Fibroblast of gingiva (primary cell): ENCODE measurements around the gene AGK.
A peak's percentile ranks its signal among the peaks of the same experiment; 100 is the strongest.
"Not testable (repeated sequence)": the region's sequence is repeated elsewhere in the genome, so short reads cannot be mapped to it uniquely, and the experiment has no call there.

Source experiments
- DNase-seq: peaks from one replicate; pipeline ENCODE4 v3.0.0-alpha.2; 2011; ENCODE audit warnings: low read depth

AGK gene

DNA sequence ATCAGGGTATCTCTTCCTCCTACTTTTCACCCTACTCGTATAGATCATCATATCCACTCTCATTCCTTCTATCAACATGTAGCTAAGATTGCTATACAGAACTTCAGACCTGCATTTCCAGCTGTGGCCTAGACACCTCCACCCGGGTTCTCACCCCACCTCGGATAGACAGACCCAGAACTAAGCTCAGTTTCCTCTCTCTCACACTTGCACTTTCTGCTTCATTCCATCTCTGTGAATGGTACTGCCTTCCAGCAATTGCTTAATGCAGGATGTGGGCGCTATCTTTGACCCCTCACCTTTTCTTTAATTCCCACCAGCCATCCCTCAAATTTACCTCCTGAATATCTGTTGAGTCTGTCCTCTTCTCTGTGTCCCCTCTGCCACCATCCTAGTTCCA, 35.7 kb downstream of the AGK start:
- no peak for DNase-seq

DNA sequence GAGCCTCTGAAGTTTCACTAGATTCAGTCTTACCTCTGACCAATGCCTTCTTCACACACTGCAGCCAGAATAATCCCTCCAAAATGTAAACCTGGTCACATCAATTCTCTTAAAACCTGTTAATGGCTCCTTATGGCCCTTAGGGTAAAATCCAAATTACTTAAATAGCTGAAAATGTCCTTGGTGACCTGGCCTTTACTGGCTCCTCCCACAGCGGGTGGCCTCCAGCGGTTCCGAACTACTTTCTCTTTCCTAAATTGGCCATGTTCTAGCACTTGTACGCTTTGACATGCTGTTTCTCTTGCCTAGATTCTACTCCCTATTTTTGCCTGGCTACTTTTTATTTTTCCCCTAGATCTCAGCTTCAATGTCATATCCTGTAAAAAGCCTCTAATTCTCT, 36.1 kb downstream of the AGK start:
- DNase-seq: no peak

DNA sequence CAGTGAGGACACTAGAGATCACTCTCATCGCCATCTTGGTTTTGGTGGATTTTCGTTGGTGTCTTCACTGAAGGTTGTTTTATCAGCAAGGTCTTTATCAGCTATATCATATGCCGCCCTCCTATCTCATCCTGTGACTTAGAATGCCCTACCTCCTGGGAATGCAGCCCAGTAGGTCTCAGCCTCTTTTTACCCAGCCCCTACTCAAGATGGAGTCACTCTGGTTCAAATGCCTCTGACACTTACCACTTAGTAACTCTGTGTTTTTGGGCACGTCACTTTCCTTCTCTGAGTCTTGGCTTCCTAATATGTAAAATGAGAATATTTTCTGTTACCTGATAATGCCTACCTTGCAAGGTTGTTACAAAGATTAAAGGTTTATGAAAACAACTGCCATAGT, 37.7 kb downstream of the AGK start:
- no peak for DNase-seq

DNA sequence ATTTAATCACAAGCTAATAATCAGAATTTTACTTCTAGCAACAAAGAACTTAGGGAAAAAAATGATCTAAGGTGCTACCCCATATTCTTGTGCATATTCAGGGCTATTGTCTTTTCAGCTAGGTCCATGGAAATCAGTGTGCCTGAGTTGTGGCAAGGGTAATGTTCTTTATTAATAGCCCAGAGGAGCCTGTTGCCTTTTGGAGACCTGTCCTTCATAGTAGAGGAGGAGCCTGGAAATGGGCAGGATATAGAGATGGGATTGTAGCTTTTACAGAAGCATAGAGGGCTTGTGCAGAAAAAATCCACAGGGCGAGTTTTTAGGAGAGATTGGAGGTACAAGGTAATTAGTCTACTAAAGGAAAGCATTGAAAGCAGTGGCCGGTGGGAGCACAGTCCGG, 38.9 kb downstream of the AGK start:
- DNase-seq: no peak

DNA sequence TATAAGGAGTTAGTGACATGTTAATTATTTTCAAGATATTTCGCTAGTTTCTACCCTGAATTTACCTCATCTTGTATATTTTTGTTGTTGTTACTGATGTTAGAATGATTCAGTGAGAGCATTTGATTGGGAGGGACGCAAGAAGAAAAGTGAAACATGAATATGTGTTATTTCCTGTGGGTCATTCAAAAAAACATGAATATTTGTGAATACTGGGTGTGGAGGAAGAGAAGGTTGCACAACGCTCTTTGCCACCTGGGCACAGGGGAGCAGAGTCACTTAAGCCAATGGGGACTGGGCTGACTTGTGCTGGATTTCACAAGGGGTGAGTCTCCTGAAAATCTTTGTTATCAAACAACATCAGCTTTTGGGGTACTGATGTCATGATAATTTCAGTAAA, 39.5 kb downstream of the AGK start:
- DNase-seq: no peak

DNA sequence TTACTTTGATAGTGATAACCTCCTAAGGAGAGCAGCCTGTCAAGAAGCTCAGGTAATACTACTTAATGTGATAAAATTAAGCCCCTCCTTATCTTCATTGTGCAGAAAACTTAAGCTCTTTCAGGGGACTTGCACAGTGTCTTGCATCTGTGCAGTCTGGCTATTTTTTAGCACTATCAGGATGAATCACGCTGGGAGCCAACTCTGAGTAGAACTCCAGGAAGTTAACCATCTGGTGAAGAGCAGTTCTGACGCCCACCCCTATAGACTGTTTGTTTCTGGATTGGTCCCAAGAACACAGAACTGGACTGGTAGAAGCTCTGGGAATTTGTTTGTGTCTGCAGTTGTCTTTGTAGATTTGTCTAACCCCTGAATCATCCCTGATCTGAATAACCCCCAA, 41.9 kb downstream of the AGK start:
- DNase-seq: no peak

DNA sequence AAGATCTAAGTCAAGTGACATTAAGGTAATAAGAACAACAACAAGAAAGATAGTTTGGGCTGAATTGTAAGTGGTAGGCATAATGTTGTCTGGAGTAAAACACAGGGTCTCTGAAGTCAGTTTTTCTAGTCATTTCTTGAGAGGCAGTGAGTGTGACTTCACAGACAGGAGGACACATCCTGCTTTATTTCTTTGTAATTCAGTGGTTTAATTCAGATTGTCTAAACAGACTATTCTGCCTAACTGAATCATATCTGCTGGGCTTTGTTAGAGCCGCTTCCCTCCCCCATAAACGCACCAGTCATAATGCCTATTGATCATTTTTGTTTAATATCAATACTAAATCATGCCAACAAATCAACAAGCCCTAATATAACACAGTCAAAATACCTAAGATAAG, 46.8 kb downstream of the AGK start:
- DNase-seq: no peak

DNA sequence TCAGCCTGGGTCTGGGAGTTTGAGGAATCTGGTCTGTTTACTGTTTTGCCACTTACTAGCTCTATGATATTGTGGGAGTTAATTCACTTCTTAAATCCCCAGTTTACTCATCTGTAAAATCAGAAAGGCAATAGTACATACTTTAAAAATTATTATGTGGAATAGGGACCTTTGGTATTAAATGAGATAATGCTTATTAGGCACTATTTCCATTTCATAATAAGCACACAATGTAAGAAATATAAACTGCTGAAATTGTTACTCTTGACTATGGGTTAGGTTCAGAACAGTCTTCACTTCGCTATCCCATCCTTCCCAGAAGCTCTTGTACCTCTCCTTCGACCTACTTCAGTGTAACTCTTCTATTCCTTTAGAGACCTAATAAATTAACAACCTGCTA, 47.2 kb downstream of the AGK start:
- DNase-seq: no peak

DNA sequence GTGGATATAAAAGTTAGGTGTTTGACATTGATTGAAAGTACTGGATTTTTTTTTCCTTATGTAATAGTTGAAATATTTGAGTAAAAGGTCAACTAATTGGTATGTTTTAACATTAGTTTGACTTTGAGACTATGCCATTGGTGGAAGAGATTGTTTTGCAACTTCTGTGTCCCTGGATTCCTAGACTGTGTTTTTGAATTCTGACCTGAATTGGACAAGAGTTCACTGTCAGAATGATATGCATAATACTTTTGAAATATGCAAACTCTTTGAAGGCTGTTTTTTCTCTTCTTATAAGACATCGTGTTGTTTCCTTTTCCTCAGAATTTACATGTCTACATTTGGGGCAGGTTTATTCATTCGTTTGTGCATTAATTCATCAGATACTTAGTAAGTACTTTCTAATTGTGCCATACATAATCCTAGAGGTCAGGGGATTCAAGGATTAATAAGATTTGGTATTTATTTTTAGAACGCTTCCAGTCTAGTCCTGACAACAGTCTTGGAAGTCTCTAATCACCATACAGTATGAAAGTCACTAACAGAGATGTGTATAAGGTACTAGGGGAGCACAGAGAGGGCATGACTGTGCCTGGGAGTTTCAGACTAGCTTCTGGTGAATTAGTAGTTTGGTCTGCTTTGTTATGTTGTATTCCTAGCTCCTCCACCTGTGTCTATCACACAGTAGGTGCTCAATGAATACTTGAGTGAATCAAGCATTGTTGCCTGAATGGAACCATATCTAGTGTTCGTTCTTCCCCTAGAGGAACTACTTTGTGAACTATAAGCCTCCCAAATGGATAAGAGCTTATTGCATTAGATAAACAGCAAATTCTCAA, 49.2 kb downstream of the AGK start:
- no peak for DNase-seq

DNA sequence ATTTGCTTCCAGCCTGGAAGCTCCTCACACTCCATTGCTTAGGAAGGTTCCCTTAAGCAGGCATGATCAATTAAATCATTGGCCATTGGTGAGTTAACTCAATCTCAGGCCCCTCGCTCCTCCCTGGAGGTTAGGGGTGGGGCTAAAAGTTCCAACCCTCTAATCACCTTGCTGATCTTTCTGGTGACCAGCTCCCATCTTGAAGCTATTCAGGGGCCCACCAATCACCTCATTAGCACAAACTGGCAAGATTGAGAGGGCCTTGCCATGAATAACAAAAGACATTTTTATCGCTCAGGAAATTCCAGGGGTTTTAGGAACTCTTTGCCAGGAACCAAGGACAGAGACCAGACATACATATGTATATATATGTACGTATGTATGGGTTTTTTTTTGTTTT, 58.4 kb downstream of the AGK start:
- no peak for DNase-seq

DNA sequence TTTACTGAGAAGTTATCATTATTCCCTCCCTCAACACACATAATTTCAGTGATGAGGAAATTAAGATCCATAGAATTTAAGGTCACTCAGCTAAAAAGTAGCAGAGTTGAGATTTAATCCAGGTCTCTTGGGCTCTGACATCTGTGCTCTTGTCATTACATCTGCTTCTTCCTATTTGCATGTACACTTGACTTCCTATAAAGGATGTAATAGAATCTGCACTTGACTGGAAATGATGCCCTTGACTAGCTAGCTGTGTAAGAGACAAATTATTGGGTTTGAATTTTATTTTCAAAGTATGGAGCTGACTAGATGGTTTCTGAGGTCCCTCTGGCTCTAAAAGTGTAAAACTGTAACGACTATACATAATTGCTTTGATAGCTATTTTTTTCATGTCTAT, 59.5 kb downstream of the AGK start:
- no peak for DNase-seq

DNA sequence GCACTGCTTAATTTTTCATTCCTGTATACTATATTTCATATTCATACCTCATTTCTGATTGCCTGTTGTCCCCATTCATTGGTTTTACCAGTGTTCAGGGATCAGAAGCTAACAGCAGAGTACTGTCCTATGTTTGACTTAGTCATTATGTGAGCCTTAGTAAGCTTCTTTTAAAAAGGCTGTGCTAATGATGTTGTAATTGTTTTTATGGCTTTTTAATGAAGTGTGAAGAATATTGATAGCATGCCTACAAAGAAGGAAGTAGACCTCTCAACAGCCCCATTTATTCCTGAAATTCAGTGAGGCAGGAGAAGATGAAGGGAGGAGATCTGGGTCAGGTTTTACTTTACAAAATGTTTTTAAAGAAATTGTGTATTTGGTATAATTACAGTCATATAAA, 61.7 kb downstream of the AGK start:
- DNase-seq: no peak

DNA sequence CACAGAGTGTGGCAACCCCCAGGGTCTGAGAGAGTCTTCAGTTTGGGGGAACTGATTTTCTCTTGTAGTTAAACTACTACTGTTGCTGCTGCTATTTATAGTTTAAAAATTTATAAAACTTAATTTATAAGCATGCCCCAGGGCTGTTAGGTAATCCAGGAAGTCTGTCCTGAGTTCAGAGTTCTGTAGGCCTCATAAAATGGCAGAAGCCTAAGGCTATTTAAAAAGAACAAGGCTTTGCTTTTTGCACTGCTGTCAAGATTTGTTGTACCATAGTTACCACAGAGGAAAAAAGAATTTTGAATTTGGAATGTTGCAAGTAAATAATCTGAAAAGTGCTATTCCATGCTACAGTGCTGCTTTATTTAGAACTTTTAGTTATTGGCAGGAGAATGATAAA, 66.1 kb downstream of the AGK start:
- DNase-seq: peak; percentile 4

DNA sequence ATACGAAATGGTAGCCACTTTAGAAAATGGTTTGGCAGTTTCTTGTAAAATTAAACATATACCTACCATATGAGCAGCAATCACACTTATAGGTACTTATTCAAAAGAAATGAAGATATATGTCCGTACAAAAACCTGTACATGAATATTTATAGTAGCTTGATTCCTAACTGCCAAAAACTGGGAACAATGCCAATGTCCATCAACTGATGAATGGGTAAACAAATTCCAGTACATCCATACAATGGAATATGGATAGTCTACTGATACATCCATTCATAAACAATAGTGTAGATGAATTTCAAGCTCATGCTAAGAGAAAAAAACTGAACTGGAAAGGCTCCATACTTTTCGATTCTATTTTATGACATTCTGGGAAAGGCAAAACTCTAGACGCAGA, 68.5 kb downstream of the AGK start:
- no peak for DNase-seq

DNA sequence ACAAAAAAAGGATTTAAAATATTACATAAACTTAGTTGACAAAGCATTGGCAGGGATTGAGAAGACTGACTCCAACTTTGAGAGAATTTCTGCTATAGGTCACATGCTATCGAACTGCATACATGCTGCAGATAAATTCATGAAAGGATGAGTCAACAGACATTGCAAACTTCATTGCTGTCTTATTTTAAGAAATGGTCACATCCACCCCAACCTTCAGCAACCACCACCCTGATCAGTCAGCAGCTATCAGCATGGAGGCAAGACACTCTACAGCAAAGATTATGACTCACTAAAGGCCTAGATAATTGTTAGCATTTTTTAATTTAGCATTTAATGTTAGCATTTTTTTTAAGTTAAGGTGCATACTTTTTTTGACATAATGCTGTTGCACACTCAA, 73.6 kb downstream of the AGK start:
- DNase-seq: no peak

DNA sequence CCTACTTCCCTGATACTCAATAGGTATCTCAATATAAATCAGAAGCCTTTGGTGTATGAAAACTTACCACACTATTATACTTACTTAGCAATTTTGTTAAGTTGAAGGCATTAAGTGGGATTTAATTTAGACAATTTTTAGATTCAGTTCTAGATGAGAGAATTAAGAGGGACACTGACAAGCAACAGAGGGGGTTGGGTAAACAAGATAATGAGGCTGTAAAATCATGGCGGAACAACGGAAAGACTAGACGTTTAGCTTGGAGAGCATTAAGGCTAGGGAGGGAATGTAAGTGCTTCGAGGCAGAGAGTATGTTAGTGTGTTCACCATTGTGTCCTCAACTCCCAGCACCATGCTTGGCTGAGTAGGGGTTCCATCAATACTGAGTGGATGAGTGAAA, 79.4 kb downstream of the AGK start:
- no peak for DNase-seq

DNA sequence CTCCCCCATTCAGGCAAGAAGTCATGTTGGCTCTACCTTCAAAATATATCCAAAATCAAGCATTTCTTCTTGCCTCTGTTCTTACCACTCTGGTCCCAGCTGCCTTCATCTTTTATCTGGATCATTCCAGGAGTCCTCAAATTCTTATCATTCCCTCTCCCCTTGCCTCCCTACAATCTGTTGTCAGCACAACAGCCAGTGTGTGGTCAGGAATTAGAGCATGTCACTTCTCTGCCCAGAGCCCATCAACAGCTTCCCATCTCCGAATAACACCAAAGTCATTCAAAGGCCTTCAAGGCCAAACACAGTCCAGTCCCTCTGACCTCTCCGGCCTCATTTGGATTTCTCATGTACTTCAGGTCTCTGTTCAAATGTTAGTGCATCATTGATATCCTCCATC, 80.3 kb downstream of the AGK start:
- DNase-seq: no peak

DNA sequence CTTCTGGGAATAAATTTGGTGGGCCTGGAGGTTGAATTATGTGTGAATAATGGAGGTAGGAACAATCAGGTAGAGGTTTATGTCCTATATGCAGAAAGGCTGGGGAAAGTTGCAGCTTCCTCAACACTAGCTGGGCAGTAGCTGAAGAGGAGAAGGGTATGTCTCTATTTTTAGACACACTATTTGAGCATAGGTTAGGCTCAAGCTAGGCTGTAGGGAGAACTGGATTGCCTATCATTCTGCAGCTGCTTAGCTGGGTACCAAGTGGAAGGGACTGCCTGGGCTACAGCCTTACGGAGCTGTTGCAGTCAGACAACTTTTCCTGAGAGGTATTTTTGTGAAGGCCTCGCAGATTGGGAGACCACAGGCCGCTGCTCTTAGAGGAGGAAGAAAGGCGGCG, 82.9 kb downstream of the AGK start:
- DNase-seq: no peak

DNA sequence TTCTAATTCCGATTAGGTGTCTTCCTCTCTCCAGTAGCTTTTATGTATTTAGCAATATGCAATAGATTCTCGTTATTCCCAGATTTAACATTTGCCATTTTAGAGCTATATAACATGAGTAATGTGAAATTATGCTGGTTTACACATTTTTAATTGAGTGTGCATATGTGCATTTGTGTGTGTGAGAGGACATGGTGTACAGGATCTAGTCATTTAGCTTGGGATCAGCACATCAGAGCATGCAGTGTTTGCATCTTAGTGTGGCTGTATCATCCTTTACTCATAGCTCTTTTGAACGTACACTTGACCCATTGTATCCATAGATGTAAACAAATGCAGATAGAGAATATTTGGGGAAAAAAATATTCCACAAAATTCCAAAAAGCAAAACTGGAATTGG, 84.8 kb downstream of the AGK start:
- DNase-seq: no peak

DNA sequence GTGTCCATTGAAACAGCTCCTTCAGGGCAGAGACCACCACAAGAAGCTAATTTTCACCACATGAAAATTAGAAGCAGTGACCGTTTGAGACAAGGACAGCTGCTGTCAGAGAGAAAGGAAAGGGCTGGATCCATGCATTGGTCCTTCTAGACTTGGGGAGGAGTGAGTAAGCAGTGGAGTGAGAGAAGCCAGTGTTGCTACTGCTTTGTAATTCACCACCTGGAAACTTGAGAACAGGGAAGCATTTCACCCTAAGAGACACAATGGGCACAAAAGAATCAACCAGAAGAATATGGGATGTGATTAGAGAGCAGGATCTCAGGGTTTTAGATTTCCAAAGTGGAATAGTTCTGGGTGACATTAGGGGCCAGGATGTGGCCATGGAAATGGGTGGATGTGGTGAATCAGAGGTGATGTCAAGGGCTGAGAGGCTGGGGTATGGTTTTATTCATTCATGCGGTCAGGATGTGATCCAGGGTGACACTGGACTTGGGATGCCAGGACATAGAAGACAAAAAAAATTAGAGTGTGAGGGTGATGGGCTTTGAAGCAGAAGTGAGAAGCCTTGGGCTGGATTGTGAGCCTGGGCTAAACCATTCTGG, 89.1 kb downstream of the AGK start:
- no peak for DNase-seq

DNA sequence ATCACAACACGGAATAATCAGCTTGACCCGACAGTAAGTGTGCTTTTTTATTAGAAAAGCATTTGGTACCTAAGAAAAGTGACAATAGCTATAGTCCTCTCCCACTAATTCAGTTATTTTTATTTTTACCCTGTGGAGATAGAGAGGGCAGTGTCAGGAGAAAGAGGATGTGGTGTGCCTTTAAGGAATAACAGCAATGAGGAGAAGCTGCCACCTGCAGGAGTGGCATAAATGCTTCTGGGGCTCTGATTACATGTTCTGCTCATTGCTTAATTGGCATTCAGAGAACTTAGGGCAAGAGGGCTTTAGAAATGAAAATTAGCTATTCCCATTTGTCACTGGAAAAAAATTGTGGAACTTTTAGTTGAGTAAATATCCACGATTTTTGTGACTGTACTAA, 90.7 kb downstream of the AGK start:
- no peak for DNase-seq

DNA sequence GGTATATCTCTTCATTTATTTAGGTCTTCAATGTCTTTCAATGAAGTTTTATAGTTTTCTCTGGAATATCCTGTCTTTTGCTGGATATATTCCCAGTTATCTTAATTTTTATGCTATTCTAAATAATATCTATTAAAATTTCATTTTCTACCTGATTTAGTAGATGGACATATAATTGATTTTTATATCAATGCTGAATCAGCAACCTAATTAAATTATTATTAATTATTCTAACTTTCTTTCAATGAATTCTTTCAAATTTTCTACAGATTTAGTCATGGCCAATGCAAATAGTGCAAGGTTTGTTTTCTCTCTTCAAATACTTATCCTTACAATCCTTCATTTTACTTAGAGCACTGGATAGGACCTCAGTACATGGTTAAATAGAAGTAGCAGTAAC, 94.0 kb downstream of the AGK start:
- no peak for DNase-seq

DNA sequence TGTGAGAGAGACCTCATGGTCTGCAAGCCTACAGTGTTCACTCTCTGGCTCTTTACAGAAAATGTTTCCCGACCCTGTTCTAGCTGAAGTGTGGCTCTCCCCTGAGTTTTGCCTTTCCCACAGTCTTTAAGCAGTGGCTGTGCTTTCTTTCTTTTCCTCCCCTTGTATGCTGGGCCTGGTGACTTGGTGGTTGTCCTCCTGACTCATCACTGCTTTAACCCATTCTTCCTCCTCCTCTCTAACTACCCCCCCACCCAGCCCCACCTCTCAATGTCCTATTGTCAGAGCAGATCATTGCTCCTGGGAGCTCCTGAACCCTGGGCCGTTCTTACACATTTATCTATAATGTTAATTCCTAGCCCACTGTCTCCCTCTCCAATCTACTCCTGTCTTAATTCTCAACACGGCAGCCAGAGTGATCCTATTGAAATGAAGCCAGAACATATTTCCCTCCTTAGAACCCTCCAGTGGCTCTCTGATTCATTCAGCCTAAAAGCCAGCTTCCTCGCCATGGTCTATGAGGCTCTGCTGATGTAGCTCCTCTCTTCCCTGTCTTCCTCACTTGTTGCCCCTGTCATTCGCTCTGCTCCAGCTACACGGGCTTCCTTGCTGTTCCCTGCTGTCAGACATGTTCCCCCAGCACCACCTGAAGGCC, 95.7 kb downstream of the AGK start:
- DNase-seq: no peak

DNA sequence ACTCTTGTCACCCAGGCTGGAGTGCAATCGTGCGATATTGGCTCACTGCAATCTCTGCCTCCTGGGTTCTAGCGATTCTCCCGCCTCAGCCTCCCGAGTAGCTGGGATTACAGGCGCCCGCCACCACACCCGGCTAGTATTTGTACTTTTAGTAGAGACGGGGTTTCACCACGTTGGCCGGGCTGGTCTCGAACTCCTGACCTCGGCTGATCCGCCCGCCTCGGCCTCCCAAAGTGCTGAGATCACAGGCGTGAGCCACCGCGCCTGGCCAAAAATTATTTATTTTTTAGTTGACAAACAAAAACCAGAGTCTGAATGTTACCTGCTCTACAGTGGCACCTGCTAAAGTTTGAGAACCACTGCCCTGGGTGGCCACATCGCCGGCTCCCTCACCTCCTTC, 96.5 kb downstream of the AGK start:
- not testable (repeated sequence) for DNase-seq
